Fibroblast of skin of abdomen (primary cell): ENCODE results near the gene ASB3.

Source experiments
- DNase-seq: peaks from one replicate; pipeline ENCODE4 v3.0.0-alpha.2; 2013

ASB3 gene

DNA sequence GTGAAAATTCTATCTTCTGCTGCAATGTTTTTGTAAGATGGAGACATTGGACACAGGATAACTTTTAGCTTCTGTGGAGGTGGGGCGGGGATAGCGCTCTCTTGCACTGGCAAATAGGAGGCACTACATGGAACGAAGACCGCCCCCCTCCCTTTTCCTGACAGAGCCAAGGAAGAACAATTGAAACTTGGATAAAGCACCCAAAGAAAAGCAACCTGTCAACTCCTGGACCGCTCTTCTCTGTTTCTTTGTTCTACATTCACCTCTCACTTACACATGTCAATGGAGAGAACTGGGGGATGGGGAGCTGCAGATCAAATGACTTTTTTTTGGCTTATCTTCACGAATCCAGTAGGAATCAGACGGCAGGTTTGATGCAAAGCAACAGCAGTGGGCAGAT is 145.5 kb downstream of the ASB3 start:
- no peak for DNase-seq

DNA sequence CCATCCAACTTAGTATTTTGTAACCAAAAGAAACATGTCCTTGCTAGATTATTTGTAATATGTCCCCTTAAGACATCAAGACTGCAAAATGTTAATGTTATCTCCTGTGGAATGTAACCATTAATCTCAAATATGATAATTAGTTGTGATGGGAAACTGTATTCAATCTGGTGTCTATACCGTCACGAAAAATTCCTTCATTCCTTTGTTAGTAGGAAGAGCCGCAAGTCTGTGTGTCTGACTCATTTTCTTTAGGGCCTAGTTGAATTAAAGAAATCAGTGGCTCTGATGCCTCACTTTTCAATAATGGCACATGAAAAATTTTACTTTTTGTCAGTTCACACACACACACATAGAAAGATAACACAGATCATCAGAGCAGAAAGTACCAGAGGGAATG is 146.3 kb downstream of the ASB3 start:
- no peak for DNase-seq

DNA sequence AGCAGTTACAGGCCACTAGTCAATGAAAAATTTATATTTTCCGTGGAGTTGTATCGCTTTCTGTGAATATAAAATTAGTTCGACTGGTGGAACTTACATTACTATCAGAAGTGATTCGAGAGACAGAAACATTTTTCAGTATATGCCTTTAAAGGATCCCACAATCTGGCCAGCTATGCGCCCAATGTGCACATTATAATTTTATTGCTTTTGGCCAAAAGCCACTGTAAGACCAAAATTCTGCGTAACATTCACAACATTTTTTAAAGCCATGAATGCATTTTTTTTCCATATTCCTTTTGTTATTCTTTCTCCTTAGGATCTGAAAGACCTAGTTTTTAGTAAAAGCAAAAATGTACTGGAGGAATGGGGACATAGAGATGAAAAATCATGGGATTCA is 150.2 kb downstream of the ASB3 start:
- DNase-seq = peak; percentile 36

DNA sequence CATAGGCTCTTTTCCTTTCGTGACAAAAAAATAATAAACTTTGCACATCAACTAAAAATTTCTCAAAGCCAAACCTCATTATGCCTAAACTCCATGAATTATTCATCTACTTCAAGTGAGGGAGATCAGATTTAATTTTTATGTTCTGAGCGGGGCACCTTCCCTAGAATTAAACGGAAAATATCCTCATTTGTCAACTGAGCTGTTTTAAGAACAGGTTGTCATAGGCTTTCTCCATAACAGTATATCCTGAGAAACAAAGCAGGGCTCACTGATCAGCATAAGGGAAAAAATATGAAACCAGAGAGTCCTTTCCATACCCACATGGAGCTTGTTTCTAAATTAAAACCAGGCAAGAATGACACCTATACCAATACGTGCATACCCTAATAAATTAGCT is 150.6 kb downstream of the ASB3 start:
- no peak for DNase-seq

DNA sequence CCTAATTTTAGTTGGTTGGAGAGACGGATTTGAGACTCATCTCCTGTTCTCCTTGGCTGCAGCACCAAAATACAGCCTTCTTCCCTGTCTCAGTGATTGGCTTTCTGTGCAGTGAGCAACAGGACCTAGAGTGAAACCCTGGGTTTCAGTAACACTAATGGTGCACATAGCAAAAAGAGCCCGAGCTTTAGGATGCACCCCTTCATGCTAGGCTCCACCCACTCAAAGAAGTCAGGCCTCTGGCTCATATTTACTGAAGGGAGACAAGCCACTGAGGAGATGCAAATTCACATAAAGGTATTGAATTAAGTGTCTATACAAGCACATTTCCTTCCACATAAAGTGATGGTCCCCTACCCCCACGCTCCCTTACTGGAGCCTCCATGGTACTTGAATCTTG is 151.1 kb downstream of the ASB3 start:
- no peak for DNase-seq

DNA sequence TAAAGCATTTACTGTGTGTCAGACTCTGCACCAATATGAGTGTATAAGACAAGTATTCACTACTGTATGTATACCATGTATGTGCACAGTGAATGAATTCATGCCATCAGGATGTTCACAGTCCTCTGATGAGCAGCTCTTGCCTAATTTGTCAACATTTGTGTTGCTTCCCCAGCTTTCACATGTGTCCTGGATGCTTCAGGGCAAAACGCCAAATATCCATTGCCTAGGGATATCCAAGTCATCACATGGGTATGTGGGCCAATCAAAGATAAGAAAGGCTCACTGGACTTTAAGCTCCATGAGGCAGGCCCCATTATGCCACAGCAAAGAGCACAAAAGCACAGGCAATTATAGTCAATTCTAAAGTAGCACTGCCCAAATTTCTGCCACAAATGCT is 153.3 kb downstream of the ASB3 start:
- DNase-seq = peak; percentile 14

DNA sequence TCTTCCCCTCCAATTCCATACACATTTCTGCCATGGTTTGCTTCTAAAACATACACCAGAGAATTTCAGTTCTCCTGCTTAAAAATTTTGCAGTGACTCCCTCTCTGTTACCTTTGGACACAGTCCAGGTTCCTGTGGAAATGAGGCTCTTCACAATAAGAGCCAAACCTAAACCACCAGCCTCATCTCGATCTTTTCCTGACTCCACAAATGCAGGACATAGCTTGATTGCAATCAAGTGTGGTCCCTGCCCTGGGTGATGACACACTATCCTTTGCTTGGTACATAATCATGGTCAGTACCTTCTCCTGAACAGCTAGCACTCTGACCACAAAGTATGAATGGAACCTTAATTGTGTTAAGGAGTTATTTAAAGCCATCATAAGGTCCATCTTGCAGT is 154.0 kb downstream of the ASB3 start:
- DNase-seq = peak; percentile 51

DNA sequence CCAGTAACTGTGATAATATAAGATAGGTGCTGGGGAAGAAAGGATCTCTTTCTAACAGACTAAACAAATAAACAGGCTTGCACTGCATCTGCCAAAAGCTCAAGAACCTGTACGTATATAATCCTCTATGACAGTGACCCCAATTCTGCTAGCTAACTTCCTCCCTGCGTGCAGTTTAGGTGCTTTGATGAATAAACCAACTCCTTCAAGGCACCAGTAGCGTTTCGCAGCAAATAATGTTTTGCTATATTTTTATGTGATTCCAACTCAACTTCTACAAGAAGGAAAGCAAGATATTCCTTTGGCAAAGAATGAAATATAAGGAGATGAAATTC is 154.7 kb downstream of the ASB3 start:
- DNase-seq = no peak

DNA sequence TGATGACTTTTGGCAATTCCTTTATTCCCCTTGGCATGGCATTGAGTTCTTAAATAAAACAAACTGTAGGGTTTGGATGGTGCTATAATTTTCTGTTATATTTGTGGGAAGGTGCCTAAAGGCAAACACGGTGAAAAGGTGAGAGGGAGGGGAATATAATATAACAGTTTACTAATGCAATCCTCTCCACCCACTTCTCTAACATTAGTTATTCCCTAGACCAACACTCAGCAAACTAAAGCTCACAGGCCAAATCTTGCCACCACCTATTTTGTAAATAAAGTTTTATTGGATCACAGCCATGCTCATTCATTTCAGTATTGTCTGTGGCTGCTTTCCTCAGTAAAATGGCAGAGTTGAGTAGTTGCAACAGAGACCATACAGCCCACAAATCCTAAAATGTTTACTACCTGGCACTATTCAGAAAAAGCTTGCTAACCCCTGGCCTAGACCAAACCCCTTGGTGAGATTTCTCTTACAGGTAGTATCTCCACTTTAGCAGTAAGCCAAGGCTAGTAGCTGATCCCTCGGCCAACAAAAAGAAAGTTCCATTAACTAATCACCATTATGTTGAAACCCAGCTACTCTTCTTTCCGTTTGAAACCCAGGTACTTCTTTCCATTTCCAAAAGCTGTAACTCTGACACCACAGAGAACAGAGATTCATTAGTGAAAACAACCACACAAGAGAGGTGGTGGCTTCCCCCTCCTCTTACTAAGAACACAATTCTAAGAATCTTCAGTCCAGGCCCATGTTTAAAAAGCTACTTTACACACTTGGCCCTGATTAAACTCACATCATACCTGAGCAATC is 155.2 kb downstream of the ASB3 start:
- no peak for DNase-seq

DNA sequence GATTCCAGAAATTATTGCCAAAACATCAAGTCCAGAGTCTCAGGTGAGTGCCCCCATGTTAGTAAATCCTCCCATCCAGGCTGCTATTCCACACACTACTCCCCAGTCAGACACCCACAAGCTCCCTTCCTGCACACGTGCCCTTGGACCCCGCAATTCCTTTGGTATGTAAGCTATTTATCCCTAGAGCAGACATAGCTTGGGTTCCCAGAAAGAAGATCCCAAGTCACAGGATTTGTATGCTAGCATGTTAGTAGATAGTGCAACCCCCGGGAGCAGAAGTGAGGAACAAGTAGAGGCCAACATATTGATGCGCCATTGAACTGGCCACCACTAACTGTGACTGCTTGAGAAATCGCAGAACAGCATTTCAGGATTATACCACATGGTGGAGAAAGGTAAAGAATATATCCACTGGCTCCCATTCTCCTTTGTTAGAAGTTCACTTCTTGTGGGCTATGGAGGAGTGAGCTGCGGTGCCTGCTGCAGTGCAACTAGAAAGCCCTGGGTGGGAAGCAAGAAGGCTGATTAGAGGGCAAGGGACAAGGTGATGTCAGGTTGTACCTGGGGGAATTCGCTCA is 156.6 kb downstream of the ASB3 start:
- DNase-seq = no peak

DNA sequence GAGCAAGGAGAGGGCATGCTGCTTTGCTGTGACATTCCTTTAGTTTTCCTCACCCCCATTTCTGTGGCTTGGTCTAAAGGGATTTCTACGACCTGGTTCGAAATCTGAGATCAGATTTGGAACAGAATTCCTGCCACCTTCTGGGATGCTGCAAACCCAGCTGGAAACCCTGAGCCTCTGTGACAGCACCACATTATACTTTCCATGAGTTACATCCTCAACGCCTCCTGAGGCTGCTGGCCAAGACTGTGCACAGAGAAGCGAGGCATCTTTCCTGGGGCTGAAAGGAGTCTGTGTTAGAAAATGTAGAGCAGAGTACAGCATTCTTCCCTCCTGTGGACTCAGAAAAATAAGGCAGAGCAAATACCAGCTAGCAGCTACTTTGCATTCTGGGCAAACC is 157.3 kb downstream of the ASB3 start:
- DNase-seq = no peak

DNA sequence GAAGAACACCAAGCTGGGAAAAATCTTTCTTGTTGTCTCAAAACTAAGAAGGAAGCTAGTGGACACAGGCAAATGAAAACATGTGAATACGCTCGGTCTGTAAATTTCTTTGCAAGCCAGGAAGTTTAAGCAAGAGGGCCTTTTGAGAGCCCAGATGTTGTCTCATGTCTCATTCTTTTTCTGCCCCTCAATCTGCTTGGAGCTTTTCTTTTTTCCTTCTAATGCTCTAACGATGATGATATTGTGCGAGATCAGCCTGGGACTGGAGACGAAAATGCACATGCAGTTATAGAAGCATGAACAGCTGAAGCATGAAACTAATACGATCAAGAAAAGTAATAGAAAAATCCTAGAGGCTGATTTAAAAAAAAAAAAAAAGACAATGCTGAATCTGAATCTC is 157.8 kb downstream of the ASB3 start:
- no peak for DNase-seq

DNA sequence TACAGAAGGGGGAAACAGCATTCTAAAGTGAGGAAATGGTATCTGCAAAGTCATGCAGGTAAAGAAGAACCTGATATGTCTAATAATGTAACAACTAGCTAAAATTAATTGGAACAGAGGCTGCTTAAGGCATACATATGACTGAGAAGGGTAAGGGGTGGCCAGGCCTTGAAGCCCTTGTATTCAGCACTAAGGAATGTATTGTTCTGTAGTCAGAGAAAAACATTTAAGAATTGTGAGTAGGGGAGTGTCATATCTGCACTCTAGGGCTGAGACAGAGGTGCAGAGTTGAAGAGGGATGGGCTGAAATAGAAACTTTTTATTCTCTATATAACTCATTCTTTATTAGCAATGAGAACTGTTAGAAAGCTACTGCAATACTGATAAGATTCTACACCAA is 164.6 kb downstream of the ASB3 start:
- no peak for DNase-seq

DNA sequence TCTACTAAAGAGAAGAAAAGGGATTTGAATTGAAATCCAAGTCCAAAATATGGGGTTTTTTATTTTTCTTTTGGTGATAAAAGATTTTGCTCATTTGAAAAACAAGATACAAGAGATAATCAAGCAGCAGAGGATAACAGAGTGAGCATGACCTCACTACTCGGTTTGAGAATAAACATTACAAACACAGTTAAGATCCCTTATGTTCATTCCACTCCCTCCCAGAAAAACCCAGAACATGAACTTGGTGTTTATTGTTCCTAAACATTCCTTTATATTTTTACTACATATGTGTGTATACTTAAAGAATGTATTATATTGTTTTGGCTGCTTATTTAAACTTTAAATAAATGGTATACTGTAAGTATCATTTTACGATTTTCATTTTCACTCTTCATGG is 165.8 kb downstream of the ASB3 start:
- no peak for DNase-seq
